Measurements from ENCODE around the gene ANKRD65. TPM values are rescaled to one million over a fixed set of nuclear protein-coding genes. Genes with fewer than 3 reads are reported as not detected.

Gene ANKRD65
- polyA plus RNA-seq, 1 donor (not counting 4 experiments of a cell fraction or from before 2014, with no cell fraction given), result 4.6 TPM

- Histone ChIP-seq H3K79me2 (ENCODE audit: control insufficient read depth, insufficient read depth, low read length) (peaks cover 30% of the 10 kb centered on the region), H4K20me1 (ENCODE audit: control insufficient read depth, extremely low read depth, insufficient read depth, low read length) (no peaks in the 10 kb centered on the region), H2AFZ (ENCODE audit: control insufficient read depth, low read length) (no peak overlapping the region), H3K9me3 (ENCODE audit: control insufficient read depth, low read depth, low read length) (peaks cover 3% of the 10 kb centered on the region), H3K36me3 (ENCODE audit: control insufficient read depth in 2 of 2, extremely low read depth in 1 of 2, insufficient read depth in 2 of 2, low read length in 2 of 2) (peaks cover 3 to 8% of the 10 kb centered on the region in 2 experiments), H3K27ac (ENCODE audit: control insufficient read depth, insufficient read depth, low read length) (no peak overlapping the region), H3K27me3 (ENCODE audit: control insufficient read depth, extremely low read depth, insufficient read depth, low read length) (no peaks in the 10 kb centered on the region), H3K4me2 (ENCODE audit: control insufficient read depth, extremely low read depth, insufficient read depth, low read depth, low read length) (no peak overlapping the region), H3K4me3 (ENCODE audit: control insufficient read depth in 2 of 3, extremely low read depth in 1 of 3, insufficient read depth in 2 of 3, low read depth in 1 of 3, low read length in 3 of 3) (no peak overlapping the region), H3K9me1 (ENCODE audit: control insufficient read depth, extremely low read depth, insufficient read depth, low read length) (no peaks in the 10 kb centered on the region), H3K4me1 (ENCODE audit: control insufficient read depth, extremely low read depth, insufficient read depth, low read length) (peaks cover 12% of the 10 kb centered on the region), H3K9ac (ENCODE audit: control insufficient read depth, extremely low read depth, insufficient read depth, low read length) (no peak overlapping the region)
- no peak for FAIRE-seq
- dilution Hi-C loops (cut with MboI; ENCODE audit: extremely low pct_ligation_motif_present, low sequenced_read_pairs), result no loop called here
- no peak for DNase-seq (ENCODE audit: low read depth, low spot score)
- TF ChIP-seq CTCF (optimal IDR thresholded peaks at IDR 0.05 in 1 of 3, IDR thresholded peaks at IDR 0.05 in 1 of 3, conservative IDR thresholded peaks at IDR 0.05 in 1 of 3; ENCODE audit: extremely low read depth in 1 of 3, insufficient read depth in 2 of 3, low read length in 3 of 3) (peak; percentile 74 to 98 (median 76)), EZH2 (IDR thresholded peaks at IDR 0.05; ENCODE audit: low read length) (no peak)
Measured at GRCh38 chr1:1371746-1372711, 49.0 kb downstream of the ANKRD65 start.

- H3K79me2 ChIP-seq (ENCODE audit: control insufficient read depth, insufficient read depth, low read length), result peaks cover 30% of the 10 kb centered on the region
- no peaks in the 10 kb centered on the region for H3K9me1 ChIP-seq (ENCODE audit: control insufficient read depth, extremely low read depth, insufficient read depth, low read length)
- TF ChIP-seq EZH2 (IDR thresholded peaks at IDR 0.05; ENCODE audit: low read length) (no peak), CTCF (optimal IDR thresholded peaks at IDR 0.05 in 1 of 3, IDR thresholded peaks at IDR 0.05 in 1 of 3, conservative IDR thresholded peaks at IDR 0.05 in 1 of 3; ENCODE audit: extremely low read depth in 1 of 3, insufficient read depth in 2 of 3, low read length in 3 of 3) (no peak)
- H4K20me1 ChIP-seq (ENCODE audit: control insufficient read depth, extremely low read depth, insufficient read depth, low read length), result no peaks in the 10 kb centered on the region
- H3K27me3 ChIP-seq (ENCODE audit: control insufficient read depth, extremely low read depth, insufficient read depth, low read length), result no peaks in the 10 kb centered on the region
- no peak overlapping the region for H3K4me2 ChIP-seq (ENCODE audit: control insufficient read depth, extremely low read depth, insufficient read depth, low read depth, low read length)
- DNase-seq (ENCODE audit: low read depth, low spot score) (no peak), FAIRE-seq (no peak)
- dilution Hi-C loops (cut with MboI; ENCODE audit: extremely low pct_ligation_motif_present, low sequenced_read_pairs), result no loop called here
- no peak overlapping the region for H3K4me3 ChIP-seq (ENCODE audit: control insufficient read depth in 2 of 3, extremely low read depth in 1 of 3, insufficient read depth in 2 of 3, low read depth in 1 of 3, low read length in 3 of 3)
- no peak overlapping the region for H3K9ac ChIP-seq (ENCODE audit: control insufficient read depth, extremely low read depth, insufficient read depth, low read length)
- peaks cover 12% of the 10 kb centered on the region for H3K4me1 ChIP-seq (ENCODE audit: control insufficient read depth, extremely low read depth, insufficient read depth, low read length)
- no peak overlapping the region for H2AFZ ChIP-seq (ENCODE audit: control insufficient read depth, low read length)
- no peak overlapping the region for H3K27ac ChIP-seq (ENCODE audit: control insufficient read depth, insufficient read depth, low read length)
- peaks cover 7% of the 10 kb centered on the region for H3K9me3 ChIP-seq (ENCODE audit: control insufficient read depth, low read depth, low read length)
- peaks cover 3 to 8% of the 10 kb centered on the region in 2 experiments for H3K36me3 ChIP-seq (ENCODE audit: control insufficient read depth in 2 of 2, extremely low read depth in 1 of 2, insufficient read depth in 2 of 2, low read length in 2 of 2)
Measured at GRCh38 chr1:1371364-1371745, 49.7 kb downstream of the ANKRD65 start.
